MCF 10A (cell line): ENCODE results near the gene ME3. TPM values are rescaled to one million over a fixed set of nuclear protein-coding genes. Genes with fewer than 3 reads are reported as not detected.
"Not testable (repeated sequence)": the region's sequence is repeated elsewhere in the genome, so short reads cannot be mapped to it uniquely, and the experiment has no call there.

Experiments used
- BruUV-seq: library from RNA; stranded (reverse); fragments of 400-500 nt; replicated peaks from 2 replicates; lab custom pipeline; 2021; lab: Mats Ljungman, UMichigan
- CTCF ChIA-PET: fragments of 300-600 bp; sonication (Branson Sonifier 250); formaldehyde crosslinking; extraction: SDS; loops from one replicate; lab custom pipeline; 2021; ENCODE audit warnings: antibody characterized with exemption, inconsistent platforms; lab: Yijun Ruan, JAX
- POLR2A ChIA-PET: fragments of 300-600, 350-650 bp; sonication (Branson Sonifier 250); formaldehyde crosslinking; extraction: SDS; loops from one replicate; lab custom pipeline; 2020; ENCODE audit warnings: antibody characterized with exemption, inconsistent platforms; lab: Yijun Ruan, JAX
- DNase-seq: peaks from one replicate; pipeline ENCODE4 v3.0.0-alpha.2; 2018; ENCODE audit not compliant: unreplicated experiment
- H3K27ac Mint-ChIP-seq: one replicate; pipeline ENCODE4 v1.8.0; 2022; ENCODE audit warnings: mild to moderate bottlenecking, low read depth, mixed read lengths; ENCODE audit not compliant: unreplicated experiment
- H3K27me3 Mint-ChIP-seq: one replicate; pipeline ENCODE4 v1.8.0; 2022; ENCODE audit warnings: mixed read lengths; ENCODE audit not compliant: insufficient read depth, unreplicated experiment
- H3K36me3 Mint-ChIP-seq: one replicate; pipeline ENCODE4 v1.8.0; 2022; ENCODE audit warnings: mild to moderate bottlenecking, moderate library complexity, mixed read lengths; ENCODE audit not compliant: insufficient read depth, unreplicated experiment
- H3K4me1 Mint-ChIP-seq: one replicate; pipeline ENCODE4 v1.8.0; 2022; ENCODE audit warnings: mixed read lengths; ENCODE audit not compliant: insufficient read depth, unreplicated experiment
- H3K4me3 Mint-ChIP-seq: one replicate; pipeline ENCODE4 v1.8.0; 2022; ENCODE audit warnings: mild to moderate bottlenecking, moderate library complexity, mixed read lengths; ENCODE audit not compliant: unreplicated experiment
- H3K9me3 Mint-ChIP-seq: one replicate; pipeline ENCODE4 v1.8.0; 2022; ENCODE audit warnings: mixed read lengths; ENCODE audit not compliant: unreplicated experiment
- CTCF ChIP-seq: fragments of 200-600 bp; IDR thresholded peaks from one replicate; pipeline ENCODE4 v1.8.0; 2022; ENCODE audit warnings: antibody characterized with exemption, mild to moderate bottlenecking; ENCODE audit not compliant: unreplicated experiment
- intact Hi-C: fragments of 100-400 bp; cut with micrococcal nuclease; formaldehyde crosslinking; loops from 2 replicates; pipeline ENCODE4 v1.14.1; 2022
- total RNA-seq: library from RNA; stranded (reverse); gene quantifications from 2 replicates; pipeline ENCODE4 v1.2.3, GENCODE V29; 2022

The ME3 gene
- total RNA-seq, 1 experiment from 2014 or later: not detected

- no peaks in the 10 kb centered on the region for H3K36me3 Mint-ChIP-seq
- DNase-seq: peak; percentile 82
- H3K27me3 Mint-ChIP-seq: no peaks in the 10 kb centered on the region
- intact Hi-C loops: no loop called here
- H3K27ac Mint-ChIP-seq: no peak overlapping the region
- ChIA-PET POLR2A (interaction anchor here (0.9 to 1.2 kb wide), 3 partner anchors 13 to 36 kb away, joined by 3 to 5 read pairs (median 4); no protein-coding TSS in a partner anchor), CTCF (interaction anchor here (0.7 to 1.1 kb wide), 3 partner anchors 22 to 95 kb away, joined by 3 to 4 read pairs (median 4); no protein-coding TSS in a partner anchor)
- no peaks in the 10 kb centered on the region for H3K9me3 Mint-ChIP-seq
- H3K4me3 Mint-ChIP-seq: no peak overlapping the region
- H3K4me1 Mint-ChIP-seq: peaks cover 36% of the 10 kb centered on the region
- BruUV-seq: no TSS peak
- TF ChIP-seq CTCF: no peak
Measured at GRCh38 chr11:86551288-86552092, 120.9 kb downstream of the ME3 start.

GRCh38 chr11:86550757-86551156 lies 121.7 kb downstream of the ME3 start:
- Mint-ChIP-seq H3K36me3 (no peaks in the 10 kb centered on the region), H3K9me3 (no peaks in the 10 kb centered on the region), H3K27ac (no peak overlapping the region), H3K4me1 (peaks cover 36% of the 10 kb centered on the region), H3K4me3 (no peak overlapping the region), H3K27me3 (no peaks in the 10 kb centered on the region)
- no TSS peak for BruUV-seq
- CTCF ChIA-PET: interaction anchor here (1.1 to 1.5 kb wide), 2 partner anchors 9 to 94 kb away, joined by 3 to 4 read pairs; no protein-coding TSS in a partner anchor
- DNase-seq: no peak
- POLR2A ChIA-PET: interaction anchor here (0.9 to 1.2 kb wide), 3 partner anchors 14 to 35 kb away, joined by 3 to 5 read pairs (median 4); no protein-coding TSS in a partner anchor
- TF ChIP-seq CTCF: no peak
- intact Hi-C loops: no loop called here

- Mint-ChIP-seq H3K4me3 (no peak overlapping the region), H3K4me1 (peaks cover 34% of the 10 kb centered on the region), H3K9me3 (no peaks in the 10 kb centered on the region), H3K36me3 (no peaks in the 10 kb centered on the region), H3K27me3 (no peaks in the 10 kb centered on the region), H3K27ac (no peak overlapping the region)
- intact Hi-C loops: no loop called here
- no peak for TF ChIP-seq CTCF
- ChIA-PET POLR2A (interaction anchor here (0.6 to 0.8 kb wide), 2 partner anchors 24 to 29 kb away, joined by 3 to 4 read pairs; no protein-coding TSS in a partner anchor), CTCF (interaction anchor here (0.6 to 1.5 kb wide), 4 partner anchors 9 to 853 kb away, joined by 3 to 5 read pairs (median 3); partner anchors contain the start of gene CCDC83)
- DNase-seq: no peak
- BruUV-seq: no TSS peak
Measured at GRCh38 chr11:86548271-86548917, 124.0 kb downstream of the ME3 start.

- ChIA-PET CTCF (interaction anchor here (0.6 to 0.7 kb wide), 2 partner anchors 692 to 704 kb away, joined by 3 read pairs; partner anchors contain the start of gene CCDC83), POLR2A (interaction anchor here (0.6 to 0.8 kb wide), 2 partner anchors 23 to 82 kb away, joined by 3 to 4 read pairs; no protein-coding TSS in a partner anchor)
- no peak for DNase-seq
- no peak overlapping the region for H3K27ac Mint-ChIP-seq
- no peak overlapping the region for H3K4me3 Mint-ChIP-seq
- BruUV-seq: no TSS peak
- H3K36me3 Mint-ChIP-seq: no peaks in the 10 kb centered on the region
- H3K9me3 Mint-ChIP-seq: no peaks in the 10 kb centered on the region
- no peaks in the 10 kb centered on the region for H3K27me3 Mint-ChIP-seq
- TF ChIP-seq CTCF: no peak
- intact Hi-C loops: no loop called here
- peaks cover 30% of the 10 kb centered on the region for H3K4me1 Mint-ChIP-seq
Measured at GRCh38 chr11:86547727-86548126, 124.7 kb downstream of the ME3 start.

- POLR2A ChIA-PET, H3K9me3 Mint-ChIP-seq, H3K27ac Mint-ChIP-seq, H3K4me1 Mint-ChIP-seq, H3K4me3 Mint-ChIP-seq, DNase-seq, intact Hi-C loops, BruUV-seq, H3K36me3 Mint-ChIP-seq, H3K27me3 Mint-ChIP-seq: not testable (repeated sequence)
- CTCF ChIA-PET: interaction anchor here (0.6 kb wide), 1 partner anchor 164 kb away, joined by 3 read pairs; no protein-coding TSS in a partner anchor
Measured at GRCh38 chr11:86541299-86541698, 131.1 kb downstream of the ME3 start.
